GM12878 (cell line): ENCODE results near the gene SLC35E4. TPM values are rescaled to one million over a fixed set of nuclear protein-coding genes. Genes with fewer than 3 reads are reported as not detected.

Experiments
- EP300 ChIP-seq, 2 experiments: fragments of 150-350 bp in 1 of 2; IDR thresholded peaks; 2 replicates each; pipeline ENCODE4 v1.6.1; 2011 to 2012; ENCODE audit warnings: low read depth in 2 of 2, low read length in 2 of 2, borderline replicate concordance in 1 of 2, improper control_type of control experiment in 1 of 2, inconsistent platforms in 1 of 2; ENCODE audit not compliant: control insufficient read depth in 1 of 2
- HDGF ChIP-seq: fragments of 450-650 bp; IDR thresholded peaks from 2 replicates; pipeline ENCODE4 v1.6.1; 2016; ENCODE audit warnings: antibody characterized with exemption
- MYC ChIP-seq: IDR thresholded peaks from 2 replicates; pipeline ENCODE4 v1.6.1; 2011; ENCODE audit warnings: mild to moderate bottlenecking, low read length, moderate library complexity, inconsistent platforms; ENCODE audit not compliant: insufficient read depth, insufficient replicate concordance, insufficient read length, severe bottlenecking
- NKRF ChIP-seq: fragments of 450-650 bp; conservative IDR thresholded peaks from 2 replicates; pipeline ENCODE4 v1.6.1; 2017; ENCODE audit warnings: mild to moderate bottlenecking, moderate library complexity
- POLR2AphosphoS2 ChIP-seq: IDR thresholded peaks from 2 replicates; pipeline ENCODE4 v1.6.1; 2011; ENCODE audit warnings: low read depth, mild to moderate bottlenecking, low read length, improper control_type of control experiment, moderate library complexity
- RUNX3 ChIP-seq: IDR thresholded peaks from 2 replicates; pipeline ENCODE4 v1.6.1; 2012; ENCODE audit warnings: low read length, inconsistent platforms
- TAF1 ChIP-seq: IDR thresholded peaks from 2 replicates; pipeline ENCODE4 v1.6.1; 2011; ENCODE audit warnings: mild to moderate bottlenecking, low read depth, low read length, borderline replicate concordance
- ZBTB4 ChIP-seq: fragments of 450-650 bp; formaldehyde crosslinking; IDR thresholded peaks from 2 replicates; pipeline ENCODE4 v1.4.0; 2022; ENCODE audit warnings: mild to moderate bottlenecking, moderate library complexity
- polyA plus RNA-seq, 11 experiments: library from polyadenylated mRNA; depleted of rRNA in 4 of 11; unstranded in 6 of 11; stranded (reverse) in 5 of 11; fragments of >200 nt; fragmentation: Nextera tagmentation in 4 of 11; fragmentation: Illumina TruSeq in 1 of 11; extraction: Ambion mirVana in 4 of 11; extraction: Trizol in 1 of 11; gene quantifications; 1 replicate in 1 of 11; 2 replicates in 10 of 11; pipeline versions ENCODE4 v1.2.1 to v1.2.3, GENCODE V29; 2011 to 2016; ENCODE audit warnings: inconsistent platforms in 2 of 11, missing spikeins in 2 of 11, low read depth in 1 of 11
- total RNA-seq, 4 experiments: library from RNA; depleted of rRNA in 3 of 4; stranded (reverse); fragments of >200 nt in 3 of 4; fragmentation: Illumina TruSeq in 1 of 4; extraction: Trizol in 1 of 4; gene quantifications; 2 replicates each; pipeline versions ENCODE4 v1.2.1 to v1.2.3, GENCODE V29; 2013 to 2021

Gene SLC35E4
- total and polyA plus RNA-seq, 10 of the 15 experiments (the other 5 are each of a cell fraction or from before 2014, with no cell fraction given): 0.16 to 5.3 (median 2.9) TPM; not detected in 1

- TF ChIP-seq TAF1 (no peak), HDGF (no peak), RUNX3 (no peak), POLR2AphosphoS2 (no peak), NKRF (no peak), ZBTB4 (CRISPR knock-in tag) (no peak), EP300 (IDR thresholded peaks at IDR 0.05; ENCODE audit: borderline replicate concordance in 1 of 2, control insufficient read depth in 1 of 2, low read depth in 2 of 2, low read length in 2 of 2) (no peak), MYC (no peak)
- TF ChIP-seq, all 136 proteins: peak for 0
These were observed 49.2 kb upstream of the SLC35E4 start (continued) for GRCh38 chr22:30586414-30586813.
